Kidney (tissue), 14 donors: ENCODE data around the gene GALNT8. TPM values are rescaled to one million over a fixed set of nuclear protein-coding genes. Genes with fewer than 3 reads are reported as not detected.
"Not testable (repeated sequence)": the region's sequence is repeated elsewhere in the genome, so short reads cannot be mapped to it uniquely, and the experiment has no call there.

Experiments
- DNase-seq, 5 donors: peaks; one replicate each; pipeline ENCODE4 v3.0.0-alpha.2; 2013 to 2020
- FAIRE-seq: peaks from 2 replicates; lab custom pipeline; 2012; peaks lifted over from hg19 to GRCh38; lab: Jason Lieb, UNC
- H3K27ac ChIP-seq, 2 donors: one replicate each; pipeline ENCODE4 v1.7.0; 2013; ENCODE audit warnings: low read depth in 2 of 2, low read length in 2 of 2, inconsistent platforms in 1 of 2
- H3K27me3 ChIP-seq: one replicate; pipeline ENCODE4 v1.7.1; 2013; ENCODE audit warnings: low read length, inconsistent platforms; ENCODE audit not compliant: control insufficient read depth, insufficient read depth
- H3K36me3 ChIP-seq, 3 donors: one replicate each; pipeline versions ENCODE4 v1.7.0 to v1.7.1; 2013; ENCODE audit warnings: low read length in 3 of 3, control low read depth in 1 of 3, inconsistent platforms in 1 of 3; ENCODE audit not compliant: insufficient read depth in 3 of 3, control insufficient read depth in 2 of 3
- H3K4me1 ChIP-seq, 3 donors: one replicate each; pipeline versions ENCODE4 v1.7.0 to v1.7.1; 2013; ENCODE audit warnings: low read length in 3 of 3, inconsistent platforms in 1 of 3, low read depth in 1 of 3; ENCODE audit not compliant: control insufficient read depth in 2 of 3, insufficient read depth in 2 of 3
- H3K4me3 ChIP-seq, 3 donors: one replicate each; pipeline versions ENCODE4 v1.7.0 to v1.8.1; 2013; ENCODE audit warnings: low read length in 3 of 3, control low read depth in 1 of 3, inconsistent platforms in 1 of 3
- H3K9ac ChIP-seq, 3 donors: one replicate each; pipeline versions ENCODE4 v1.7.0 to v1.7.1; 2013; ENCODE audit warnings: low read length in 3 of 3, control low read depth in 1 of 3, inconsistent platforms in 1 of 3
- H3K9me3 ChIP-seq, 3 donors: one replicate each; pipeline versions ENCODE4 v1.7.0 to v1.7.1; 2013; ENCODE audit warnings: low read length in 3 of 3, control low read depth in 1 of 3, inconsistent platforms in 1 of 3; ENCODE audit not compliant: control insufficient read depth in 2 of 3, insufficient read depth in 1 of 3
- CTCF ChIP-seq: IDR thresholded peaks from 3 replicates; pipeline ENCODE4 v1.5.1; 2012; ENCODE audit warnings: mild to moderate bottlenecking, moderate library complexity, borderline replicate concordance; ENCODE audit not compliant: insufficient read depth; ENCODE audit errors: extremely low read depth
- intact Hi-C: fragments of 100-400 bp; cut with DNase I; formaldehyde crosslinking; loops from one replicate; pipeline ENCODE4 v1.11.1; 2022
- polyA plus RNA-seq: library from polyadenylated mRNA; stranded (reverse); fragments of 350-450 nt; fragmentation: Illumina TruSeq; extraction: RNeasy Lipid Tissue Mini Kit (QIAGEN cat#74804); gene quantifications from one replicate; pipeline ENCODE4 v1.2.3, GENCODE V29; 2014; ENCODE audit warnings: low read depth, low replicate concordance; ENCODE audit not compliant: insufficient read depth
- total RNA-seq: library from RNA; stranded (reverse); fragmentation: NEBNext Ultra II Directional; extraction: Animal tissue kit (Norgen Biotek cat#: 25700); gene quantifications from one replicate; pipeline ENCODE4 v1.2.1, GENCODE V29; 2021
- donor health status: control.
- donor health status: control.
- donor health status: control.
- donor health status: control.
- donor health status: control.
- donor health status: DM: yes; HTN: yes; CAD: no.
- donor health status: Normal renal cell carcinoma (clear cell type).

Gene GALNT8
- total and polyA plus RNA-seq, 2 donors from 2014 or later = 0.25 to 1.4 TPM

- DNase-seq = no peak
- no peaks in the 10 kb centered on the region for H3K4me1 ChIP-seq
- H3K27me3 ChIP-seq = no peaks in the 10 kb centered on the region
- no peaks in the 10 kb centered on the region for H3K9me3 ChIP-seq
- TF ChIP-seq CTCF = no peak
- no peaks in the 10 kb centered on the region for H3K36me3 ChIP-seq
- no peak overlapping the region for H3K9ac ChIP-seq
- no peak overlapping the region for H3K27ac ChIP-seq
- no peak overlapping the region for H3K4me3 ChIP-seq
- intact Hi-C loops = no loop called here
- no peak for FAIRE-seq
Observed at GRCh38 chr12:4714879-4715278, 5.3 kb upstream of the GALNT8 start.

- FAIRE-seq (no peak), DNase-seq (no peak)
- H3K9me3 ChIP-seq = no peaks in the 10 kb centered on the region
- no peak overlapping the region for H3K27ac ChIP-seq
- H3K36me3 ChIP-seq = no peaks in the 10 kb centered on the region
- intact Hi-C loops = no loop called here
- H3K4me3 ChIP-seq = no peak overlapping the region
- no peaks in the 10 kb centered on the region for H3K4me1 ChIP-seq
- TF ChIP-seq CTCF = no peak
- H3K27me3 ChIP-seq = no peaks in the 10 kb centered on the region
- H3K9ac ChIP-seq = no peak overlapping the region
Observed at GRCh38 chr12:4717806-4718205, 2.4 kb upstream of the GALNT8 start.

- no peak overlapping the region for H3K4me3 ChIP-seq
- H3K36me3 ChIP-seq = no peaks in the 10 kb centered on the region
- DNase-seq (no peak), FAIRE-seq (no peak)
- H3K27me3 ChIP-seq = no peaks in the 10 kb centered on the region
- no peak overlapping the region for H3K9ac ChIP-seq
- no peaks in the 10 kb centered on the region for H3K9me3 ChIP-seq
- no peak overlapping the region for H3K27ac ChIP-seq
- intact Hi-C loops = no loop called here
- no peaks in the 10 kb centered on the region for H3K4me1 ChIP-seq
- TF ChIP-seq CTCF = no peak
Observed at GRCh38 chr12:4720637-4720995, 416 bp downstream of the GALNT8 start.

DNA sequence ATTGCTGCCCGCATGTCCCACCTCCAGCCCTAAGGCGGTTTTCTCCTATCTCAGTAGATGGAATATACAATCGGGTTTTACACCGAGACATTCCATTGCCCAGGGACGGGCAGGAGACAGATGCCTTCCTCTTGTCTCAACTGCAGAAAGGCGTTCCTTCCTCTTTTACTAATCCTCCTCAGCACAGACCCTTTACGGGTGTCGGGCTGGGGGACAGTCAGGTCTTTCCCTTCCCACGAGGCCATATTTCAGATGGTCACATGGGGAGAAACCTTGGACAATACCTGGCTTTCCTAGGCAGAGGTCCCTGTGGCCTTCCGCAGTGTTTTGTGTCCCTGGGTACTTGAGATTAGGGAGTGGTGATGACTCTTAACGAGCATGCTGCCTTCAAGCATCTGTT is 1.4 kb downstream of the GALNT8 start:
- H3K9ac ChIP-seq, FAIRE-seq, H3K27ac ChIP-seq, H3K27me3 ChIP-seq, H3K4me3 ChIP-seq, H3K9me3 ChIP-seq, DNase-seq, intact Hi-C loops, H3K36me3 ChIP-seq, H3K4me1 ChIP-seq: not testable (repeated sequence)
